Midbrain (tissue), 1 donor: ENCODE data around the gene ADGRB3.
"Not testable (repeated sequence)": the region's sequence is repeated elsewhere in the genome, so short reads cannot be mapped to it uniquely, and the experiment has no call there.

Source experiments
- DNase-seq: peaks from one replicate; lab custom pipeline; 2025; lab: John Stamatoyannopoulos, UW

ADGRB3 gene

DNA sequence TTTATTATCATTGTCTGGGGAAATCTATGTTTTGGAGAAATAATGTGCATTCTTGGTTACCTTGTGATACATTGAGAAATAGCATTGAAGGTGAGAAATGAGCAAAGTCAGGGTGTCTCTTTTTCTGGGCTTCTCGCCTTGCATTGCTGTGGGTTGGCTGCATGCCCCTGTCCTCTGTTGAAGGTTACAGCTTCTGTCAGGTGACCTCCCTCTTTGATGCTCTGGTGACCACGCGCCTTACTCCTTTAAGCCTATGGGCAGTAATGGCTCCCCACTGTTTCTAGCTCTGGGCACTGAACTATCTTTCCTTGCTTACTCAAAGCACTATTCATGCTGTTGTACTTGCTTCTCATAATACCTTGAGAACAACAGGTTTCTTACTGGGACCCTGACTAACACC lies 14.6 kb downstream of the ADGRB3 start:
- DNase-seq, result no peak

DNA sequence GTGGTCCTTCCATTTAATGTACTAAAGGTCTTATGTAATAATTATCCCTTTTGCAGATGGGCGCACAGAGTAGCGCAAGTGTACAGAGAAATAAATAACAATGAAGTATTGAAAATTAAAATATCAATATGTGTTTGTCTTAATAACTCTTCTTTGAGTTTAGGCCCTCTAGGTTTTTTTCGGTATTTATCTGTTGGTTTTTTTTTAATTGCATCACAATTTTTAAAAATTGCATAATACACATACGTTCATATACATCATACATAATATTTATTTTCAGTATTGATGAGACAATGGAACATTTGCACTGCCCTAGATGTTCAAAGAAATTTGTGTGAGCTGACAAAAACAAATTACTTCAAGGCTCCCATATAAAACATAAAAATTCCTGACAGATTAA lies 15.1 kb downstream of the ADGRB3 start:
- no peak for DNase-seq

DNA sequence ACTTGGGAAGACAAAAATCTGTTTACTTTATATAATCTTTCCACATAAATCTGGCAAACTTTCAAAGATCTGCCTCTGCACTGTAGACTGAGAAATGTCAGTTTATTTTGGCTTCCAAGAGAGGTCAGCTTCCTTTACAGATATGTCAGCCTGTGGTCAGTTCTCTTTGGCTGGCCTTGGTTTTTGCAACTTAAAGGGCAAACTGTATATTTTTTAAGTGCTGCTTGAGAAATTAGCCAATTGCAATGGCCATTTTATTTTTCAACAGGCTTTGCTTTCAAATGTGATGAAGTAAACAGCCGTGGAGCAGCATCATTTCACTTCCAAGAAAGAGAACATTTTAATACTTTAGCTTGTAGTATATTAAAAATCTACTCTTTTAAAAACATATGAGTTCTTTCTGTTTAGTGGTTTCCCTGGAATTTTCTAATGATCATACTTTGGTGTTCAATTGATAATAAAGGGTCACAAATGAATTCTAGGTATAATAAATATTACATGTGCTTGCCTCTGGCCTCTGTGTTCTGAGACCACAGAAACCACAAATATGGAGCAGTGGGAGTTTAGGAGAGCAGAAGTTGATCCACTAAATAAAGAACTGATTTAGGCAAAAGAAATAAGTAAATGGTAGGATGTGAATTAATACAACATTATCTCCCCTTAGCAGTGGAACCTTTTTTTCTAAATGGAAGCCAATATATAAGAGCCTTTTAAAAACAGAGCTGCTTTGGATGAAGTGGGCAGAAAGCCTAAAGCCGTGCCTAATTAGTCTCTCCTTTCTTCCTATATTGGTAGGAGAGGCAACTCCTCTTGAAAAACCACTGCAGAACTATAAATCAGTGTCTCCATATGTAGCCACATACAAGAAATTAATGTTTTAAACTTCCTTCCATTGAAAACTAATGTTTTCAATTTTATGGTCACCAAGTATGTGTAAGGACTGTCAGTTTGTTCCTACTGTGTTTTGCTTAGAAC lies 16.2 kb downstream of the ADGRB3 start:
- DNase-seq, result no peak

DNA sequence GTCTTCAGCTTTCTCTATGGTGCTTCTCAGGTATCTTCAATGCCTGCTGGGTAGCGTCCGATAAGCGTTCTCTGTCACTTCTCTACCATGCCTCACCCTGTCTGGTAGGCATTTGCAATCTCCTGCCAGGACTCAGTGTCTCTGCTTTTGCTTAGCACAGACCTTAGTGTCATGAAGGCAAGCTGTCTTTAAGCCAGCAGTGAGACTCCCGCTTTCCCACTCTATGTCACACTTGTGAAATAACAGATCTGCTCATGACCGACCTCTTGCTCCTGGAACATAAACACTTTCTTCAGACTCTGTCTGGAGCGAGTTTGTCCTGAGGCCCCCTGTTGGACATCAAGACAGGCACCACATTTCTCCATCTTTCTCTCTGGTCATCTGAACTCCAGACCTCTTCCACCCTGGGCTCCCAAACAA lies 17.0 kb downstream of the ADGRB3 start:
- no peak for DNase-seq

GRCh38 chr6:68653074-68653705 lies 18.1 kb downstream of the ADGRB3 start:
- DNase-seq, result no peak

GRCh38 chr6:68653706-68654089 lies 18.6 kb downstream of the ADGRB3 start:
- no peak for DNase-seq

DNA sequence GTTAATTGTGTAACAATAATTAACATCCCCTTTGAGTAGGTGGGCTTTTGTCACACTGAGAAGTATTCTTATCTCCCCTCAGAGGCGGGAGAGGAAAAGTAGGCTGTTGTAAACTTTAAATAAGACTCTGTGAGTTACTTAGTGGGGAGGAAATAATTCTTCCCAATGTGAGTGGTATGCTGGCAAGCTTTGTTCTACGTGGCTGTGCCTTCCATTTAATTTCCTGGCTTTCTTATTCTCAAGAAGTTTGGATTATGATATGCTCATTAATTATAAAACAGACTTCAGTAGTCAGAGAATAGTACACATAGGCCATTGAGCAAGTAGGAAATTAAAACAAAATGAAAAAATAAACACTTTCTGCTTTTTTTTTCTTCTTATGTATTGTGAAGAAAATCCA lies 19.1 kb downstream of the ADGRB3 start:
- DNase-seq, result no peak

DNA sequence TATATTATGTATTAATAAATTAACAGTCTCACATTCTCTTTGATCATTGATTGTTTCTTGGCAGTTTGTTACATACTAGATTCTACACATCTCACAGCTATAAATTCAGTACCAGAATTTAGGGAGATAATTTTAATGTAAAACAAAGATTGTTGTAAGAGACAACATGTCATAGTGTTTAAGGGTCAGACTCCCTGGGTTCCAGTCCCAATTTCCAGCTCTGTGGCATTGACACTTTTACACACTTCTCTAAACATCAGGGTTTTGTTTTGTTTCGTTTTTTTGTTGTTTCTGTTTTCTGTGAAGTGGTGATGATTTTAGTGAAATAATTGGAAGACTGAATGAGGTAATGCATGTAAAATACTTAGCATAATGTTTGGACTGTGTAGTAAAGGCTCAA lies 19.9 kb downstream of the ADGRB3 start:
- DNase-seq, result no peak

DNA sequence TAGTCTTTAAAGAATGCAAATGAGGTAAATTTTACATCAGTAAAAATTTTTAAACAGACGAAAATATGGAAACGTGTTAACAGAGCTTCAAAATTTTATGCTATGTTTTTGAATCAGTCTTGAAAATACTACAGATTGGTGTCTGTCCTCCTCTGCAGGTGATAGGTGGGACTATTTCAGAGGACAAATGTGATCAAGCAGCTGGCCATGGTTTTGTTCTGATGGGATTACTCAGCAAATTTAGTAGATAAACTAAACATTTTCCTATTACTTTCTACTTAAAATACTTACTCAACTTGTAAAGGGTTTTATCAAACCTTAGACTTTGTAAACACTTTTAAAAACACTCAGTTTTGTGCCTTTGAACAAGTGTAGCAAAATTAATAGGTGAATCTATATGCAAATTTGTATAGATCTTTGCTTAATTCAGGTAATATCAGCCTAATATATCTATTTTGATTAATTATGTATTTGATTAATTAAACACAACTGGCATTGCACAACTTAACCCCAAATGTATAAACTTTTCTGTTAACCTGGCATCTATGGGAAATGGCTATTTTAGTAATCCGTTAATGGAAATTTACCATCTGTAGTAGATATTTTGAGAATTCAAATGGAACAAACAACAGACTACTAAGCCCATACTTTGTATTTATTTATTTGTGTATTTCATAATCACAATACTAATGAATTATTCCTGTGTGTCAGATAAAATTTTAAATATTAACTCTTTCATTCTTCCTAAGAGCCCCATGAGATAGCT lies 22.5 kb downstream of the ADGRB3 start:
- no peak for DNase-seq

DNA sequence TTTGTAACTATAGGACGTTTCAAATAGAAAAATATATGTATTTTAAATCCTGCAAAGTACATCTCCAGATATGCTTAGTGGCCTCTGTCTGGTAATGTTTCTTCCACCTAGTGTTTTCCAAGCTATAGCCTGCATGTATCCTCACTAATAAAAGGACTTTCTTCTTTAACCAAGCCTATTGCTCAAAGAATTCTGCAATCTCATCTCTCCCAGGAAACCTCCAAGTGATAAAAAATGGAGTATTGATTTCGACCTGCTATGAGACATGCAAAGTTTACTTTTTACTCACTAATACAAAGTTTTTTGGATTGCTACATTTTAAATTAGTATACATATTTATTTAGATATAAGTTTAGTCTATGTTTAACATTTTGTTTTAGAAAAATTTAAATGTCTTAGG lies 23.3 kb downstream of the ADGRB3 start:
- no peak for DNase-seq

GRCh38 chr6:68673255-68673654 lies 38.2 kb downstream of the ADGRB3 start:
- DNase-seq, result no peak

DNA sequence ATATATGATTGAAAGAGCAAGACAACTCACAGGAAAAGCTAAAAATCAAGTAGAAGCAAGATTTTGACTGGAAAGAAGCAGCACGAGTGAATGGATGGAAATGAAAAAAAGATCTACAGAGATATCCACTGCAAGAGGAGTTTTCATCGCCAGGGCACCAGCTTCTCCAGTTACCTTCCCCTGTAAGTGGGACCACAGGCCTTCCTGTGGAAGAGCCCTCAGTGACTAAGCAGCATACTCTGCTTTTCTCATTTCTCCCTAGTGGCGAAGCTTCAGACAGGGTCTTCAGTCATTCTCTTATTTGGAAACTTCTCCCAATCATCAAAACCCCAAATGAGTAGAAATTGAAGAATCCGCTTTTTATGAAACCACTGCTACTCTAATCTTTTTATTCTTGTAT lies 40.5 kb downstream of the ADGRB3 start:
- no peak for DNase-seq

GRCh38 chr6:68676094-68676493 lies 41.0 kb downstream of the ADGRB3 start:
- not testable (repeated sequence) for DNase-seq

DNA sequence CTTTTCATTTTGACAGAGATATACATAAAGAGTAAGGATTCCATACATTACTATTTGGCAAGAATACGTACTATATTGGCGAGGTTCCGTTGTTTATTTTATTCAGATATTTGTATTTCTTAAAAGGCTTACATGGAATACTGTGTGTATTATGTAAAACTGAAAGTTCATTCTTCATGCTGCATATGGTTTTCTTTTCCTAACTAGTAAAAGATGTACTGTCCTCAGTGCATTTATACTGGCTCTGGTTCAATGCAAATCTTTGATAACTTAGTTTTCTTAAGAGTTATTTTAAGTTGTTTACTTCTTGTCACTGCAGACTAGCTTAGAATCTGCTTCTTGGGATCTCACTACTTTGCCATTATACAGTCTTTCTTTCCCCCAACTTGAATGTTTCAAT lies 42.0 kb downstream of the ADGRB3 start:
- DNase-seq, result no peak

- no peak for DNase-seq
Observed at GRCh38 chr6:68679399-68679798, 44.3 kb downstream of the ADGRB3 start.

GRCh38 chr6:68680264-68680663 lies 45.2 kb downstream of the ADGRB3 start:
- DNase-seq, result no peak

DNA sequence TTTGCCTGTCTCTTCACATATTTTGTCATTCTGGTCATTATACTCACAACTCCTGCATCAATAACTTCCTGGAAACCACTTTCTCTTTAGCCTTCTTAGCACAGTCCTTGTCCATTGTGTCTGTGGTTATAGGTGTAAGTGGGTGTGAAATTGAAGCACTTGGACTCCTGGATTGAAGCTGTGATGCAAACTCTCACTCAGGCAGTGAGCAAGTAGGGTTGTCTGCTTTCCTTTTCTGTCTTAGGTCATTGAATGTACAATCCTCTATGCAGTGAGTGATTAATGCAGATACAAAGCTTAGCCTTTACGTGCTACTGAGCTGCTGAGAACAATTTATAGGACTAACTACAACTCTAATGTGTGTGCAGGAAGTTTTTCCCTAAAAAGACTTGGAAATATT lies 54.8 kb downstream of the ADGRB3 start:
- DNase-seq, result no peak

DNA sequence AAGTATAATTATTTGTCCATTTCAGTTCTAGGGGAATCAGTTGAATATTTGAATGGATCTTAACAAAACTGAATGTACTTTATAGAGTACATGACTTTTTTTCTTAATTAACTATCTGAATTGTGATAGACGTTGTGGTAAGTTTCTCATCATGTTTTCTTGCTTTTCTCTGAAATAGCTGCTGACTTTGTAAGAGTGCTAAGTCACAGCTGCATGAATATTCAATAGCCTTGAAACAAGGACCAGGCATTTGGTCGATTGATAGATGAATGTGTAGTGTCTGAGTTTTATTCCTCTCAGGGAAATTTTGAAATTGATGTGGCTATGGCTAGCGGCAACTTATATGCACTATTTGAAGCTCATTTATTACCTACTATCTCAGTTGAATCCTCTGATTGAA lies 56.0 kb downstream of the ADGRB3 start:
- no peak for DNase-seq

DNA sequence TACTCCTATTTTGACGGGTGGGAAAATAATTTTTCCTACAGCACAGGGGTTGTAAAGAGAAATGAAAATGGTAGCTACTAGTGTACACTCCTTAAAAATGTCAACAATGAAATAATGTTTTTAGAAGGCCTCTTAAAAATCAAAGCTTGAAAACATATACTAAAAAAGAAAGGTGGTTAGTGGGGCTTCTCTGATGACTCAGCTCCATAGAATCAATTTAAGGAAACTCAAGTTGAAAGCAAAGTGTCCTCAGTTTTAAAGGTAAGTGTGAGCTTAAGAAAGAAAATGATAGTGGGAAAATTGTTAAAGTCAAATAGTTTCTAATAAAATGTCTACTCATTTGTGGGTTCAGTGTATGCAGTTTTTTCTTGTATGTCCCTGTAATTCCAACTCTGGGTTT lies 58.2 kb downstream of the ADGRB3 start:
- DNase-seq, result no peak

DNA sequence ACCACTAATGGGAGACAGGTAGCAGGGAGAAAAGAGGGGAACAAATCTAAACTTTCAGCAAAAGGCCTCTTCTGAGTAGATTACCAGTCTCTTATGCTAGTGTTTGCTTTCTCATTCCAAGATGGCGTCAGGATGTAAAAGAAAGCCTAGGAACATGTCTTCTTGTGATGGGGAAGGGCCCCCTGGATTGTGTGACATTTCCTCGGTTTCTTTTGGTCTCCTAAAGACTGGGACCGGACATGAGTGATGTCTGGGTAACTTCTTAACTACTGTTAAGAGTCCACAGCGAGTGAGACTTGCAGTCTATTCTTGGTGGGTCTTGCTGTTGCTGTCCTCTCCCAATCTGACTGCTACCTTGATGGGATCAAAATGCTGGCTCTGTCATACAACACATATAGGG lies 60.3 kb downstream of the ADGRB3 start:
- no peak for DNase-seq

GRCh38 chr6:68695838-68696237 lies 60.8 kb downstream of the ADGRB3 start:
- no peak for DNase-seq

GRCh38 chr6:68697394-68697793 lies 62.3 kb downstream of the ADGRB3 start:
- no peak for DNase-seq

GRCh38 chr6:68701159-68701558 lies 66.1 kb downstream of the ADGRB3 start:
- no peak for DNase-seq
